Hindlimb muscle (tissue), 1 donor: ENCODE measurements around the gene SPNS3. TPM values are rescaled to one million over a fixed set of nuclear protein-coding genes. Genes with fewer than 3 reads are reported as not detected.

Experiments used
- DNase-seq: peaks from one replicate; pipeline ENCODE4 v3.0.0-alpha.2; 2013
- polyA plus RNA-seq: library from polyadenylated mRNA; unstranded; fragments of 120-200 nt; gene quantifications from one replicate; pipeline ENCODE4 v1.2.1, GENCODE V29; 2013; ENCODE audit not compliant: insufficient read length

SPNS3 gene
- 0.86 TPM for polyA plus RNA-seq

GRCh38 chr17:4433515-4434031 lies at the start of gene SPNS3:
Gene SPNS3, plus strand, starts transcription at chr17:4433940. Its CDS starts 28 bp downstream, at chr17:4433968.
- no peak for DNase-seq

- no peak for DNase-seq
Observed at GRCh38 chr17:4386406-4386805, 47.3 kb upstream of the SPNS3 start.

DNA sequence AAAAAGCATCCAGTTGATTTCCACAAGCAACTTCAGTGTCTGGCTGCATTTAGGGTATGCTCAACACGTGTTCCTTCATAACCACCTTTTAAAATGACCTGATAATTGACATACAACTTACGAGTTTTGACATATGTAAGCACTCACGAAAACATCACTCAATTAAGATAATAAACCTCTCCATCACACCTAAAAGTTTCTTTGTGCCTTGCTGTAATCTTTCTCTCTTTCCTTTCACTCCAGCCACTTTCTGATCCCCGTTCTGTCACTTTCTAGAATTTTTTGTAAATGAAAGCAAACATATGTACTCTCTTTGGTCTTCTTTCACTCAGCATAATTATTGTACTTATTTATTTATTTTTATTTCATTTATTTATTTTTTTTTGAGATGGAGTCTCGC lies 46.6 kb upstream of the SPNS3 start:
- no peak for DNase-seq

- DNase-seq, result no peak
Observed at GRCh38 chr17:4389079-4389478, 44.7 kb upstream of the SPNS3 start.

- no peak for DNase-seq
Observed at GRCh38 chr17:4393806-4394205, 39.9 kb upstream of the SPNS3 start.

DNA sequence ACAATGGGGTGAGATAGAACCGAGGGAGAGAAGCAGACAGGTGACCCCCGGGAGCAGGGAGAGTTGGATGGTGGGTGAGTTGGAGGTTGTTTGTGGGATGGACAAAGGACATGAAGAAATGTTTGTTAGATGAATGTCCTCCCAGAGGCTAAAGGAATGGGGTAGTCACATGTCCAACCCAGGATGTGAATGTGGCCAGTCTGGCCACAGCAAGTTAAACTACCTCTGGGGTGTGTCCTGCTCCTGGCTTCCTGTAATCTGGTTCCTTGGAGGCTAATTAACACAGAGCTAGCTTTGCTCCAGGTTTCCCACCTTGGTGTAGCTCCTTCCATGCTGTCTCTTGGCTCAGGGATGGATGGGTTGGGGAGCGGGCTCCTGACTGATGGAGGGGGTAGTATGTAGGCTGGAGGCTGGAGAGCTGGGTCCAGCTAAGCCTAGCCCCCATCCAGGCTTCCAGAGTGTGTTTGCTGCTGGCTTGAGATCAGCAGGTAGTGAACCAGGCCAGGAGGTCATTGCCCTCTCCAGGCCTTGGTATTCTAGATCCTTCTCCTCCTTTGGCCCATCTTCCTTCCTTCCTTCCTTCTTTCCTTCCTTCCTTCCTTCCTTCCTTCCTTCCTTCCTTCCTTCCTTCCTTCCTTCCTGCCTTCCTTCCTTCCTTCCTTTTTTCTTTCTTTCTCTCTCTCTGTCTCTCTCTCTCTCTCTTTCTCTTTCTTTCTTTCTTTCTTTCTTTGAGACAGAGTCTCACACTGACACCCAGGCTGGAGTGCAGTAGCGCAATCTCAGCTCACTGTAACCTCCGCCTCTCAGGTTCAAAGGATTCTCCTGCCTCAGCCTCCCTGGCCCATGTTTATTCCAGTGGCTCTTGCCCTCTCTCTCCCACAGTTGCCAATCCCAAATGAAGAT lies 39.3 kb upstream of the SPNS3 start:
- no peak for DNase-seq

DNA sequence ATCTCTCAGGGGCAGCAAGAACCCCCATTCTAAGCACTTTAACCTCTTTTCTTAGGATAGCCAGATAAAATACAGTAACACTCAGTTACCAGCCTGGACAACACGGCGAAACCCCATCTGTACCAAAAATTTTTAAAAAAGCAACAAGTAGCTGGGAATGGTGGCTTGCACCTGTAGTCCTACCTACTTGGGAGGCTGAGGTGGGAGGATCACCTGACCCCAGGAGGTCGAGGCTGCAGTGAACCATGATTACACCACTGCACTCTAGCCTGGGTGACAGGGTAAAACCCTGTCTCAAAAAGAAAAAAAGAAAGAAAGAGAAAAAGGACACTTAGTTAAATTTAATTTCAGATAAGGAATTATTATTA lies 38.6 kb upstream of the SPNS3 start:
- no peak for DNase-seq

DNA sequence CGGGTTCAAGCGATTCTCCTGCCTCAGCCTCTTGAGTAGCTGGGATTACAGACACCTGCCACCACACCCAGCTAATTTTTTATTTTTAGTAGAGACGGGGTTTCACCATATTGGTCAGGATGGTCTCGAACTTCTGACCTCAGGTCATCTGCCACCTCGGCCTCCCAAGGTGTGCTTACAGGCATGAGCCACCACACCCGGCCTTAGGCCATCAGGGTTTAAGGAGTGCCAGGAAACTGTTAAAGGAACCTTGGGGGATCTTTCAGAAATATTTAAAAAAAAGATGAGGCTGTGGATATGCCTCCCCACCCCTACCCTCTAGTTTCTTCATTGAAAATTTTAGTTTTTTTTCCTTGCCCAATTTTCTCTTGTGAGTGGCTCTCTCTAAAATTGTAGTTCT lies 35.9 kb upstream of the SPNS3 start:
- no peak for DNase-seq

DNA sequence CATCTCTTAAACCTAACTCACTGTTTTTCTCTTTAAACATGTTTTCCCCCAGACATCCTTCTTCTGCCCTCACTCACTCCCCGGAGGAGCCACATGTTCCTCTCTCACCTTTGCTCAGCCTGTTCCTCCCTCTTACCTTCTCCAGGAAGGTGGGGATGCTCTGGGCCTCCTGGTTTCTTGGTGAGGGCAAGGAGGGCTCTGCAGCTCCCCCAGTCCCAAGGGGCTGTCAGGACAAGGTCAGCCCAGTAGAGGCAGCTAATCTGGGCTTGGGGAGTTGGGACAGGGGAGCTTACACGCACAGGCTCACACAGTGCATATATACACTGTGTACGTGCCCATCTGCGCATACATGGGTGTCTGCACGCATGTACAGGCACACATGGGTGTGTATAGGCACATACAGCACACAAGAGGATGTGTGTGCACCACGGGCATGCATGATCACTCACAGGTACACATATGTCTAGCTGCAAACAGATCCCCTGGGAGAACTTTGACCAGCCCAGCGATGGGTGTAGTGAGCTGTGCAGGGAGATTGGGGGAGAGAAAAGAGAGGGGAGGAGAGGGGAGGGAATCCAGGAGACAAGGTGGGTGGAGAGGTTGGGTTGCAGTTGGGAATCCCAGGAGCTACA lies 28.6 kb upstream of the SPNS3 start:
- DNase-seq, result no peak

GRCh38 chr17:4405699-4406098 lies 28.0 kb upstream of the SPNS3 start:
- no peak for DNase-seq

DNA sequence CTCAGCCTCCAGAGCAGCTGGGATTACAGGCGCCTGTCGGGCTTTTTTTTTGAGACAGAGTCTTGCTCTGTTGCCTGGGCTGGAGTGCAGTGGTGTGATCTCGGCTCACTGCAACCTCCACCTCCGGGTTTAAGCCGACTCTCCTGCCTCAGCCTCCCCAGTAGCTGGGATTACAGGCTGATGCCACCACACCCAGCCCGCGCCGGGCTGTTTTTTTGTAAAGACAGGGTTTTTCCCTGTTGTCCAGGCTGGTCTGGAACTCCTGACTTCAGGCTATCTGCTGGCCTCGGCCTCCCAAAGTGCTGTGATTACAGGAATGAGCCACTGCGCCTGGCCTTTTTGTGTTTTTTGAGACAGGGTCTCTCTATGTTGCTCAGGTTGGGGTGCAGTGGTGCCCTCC lies 27.4 kb upstream of the SPNS3 start:
- DNase-seq, result no peak

- DNase-seq, result no peak
Observed at GRCh38 chr17:4407216-4407615, 26.5 kb upstream of the SPNS3 start.

DNA sequence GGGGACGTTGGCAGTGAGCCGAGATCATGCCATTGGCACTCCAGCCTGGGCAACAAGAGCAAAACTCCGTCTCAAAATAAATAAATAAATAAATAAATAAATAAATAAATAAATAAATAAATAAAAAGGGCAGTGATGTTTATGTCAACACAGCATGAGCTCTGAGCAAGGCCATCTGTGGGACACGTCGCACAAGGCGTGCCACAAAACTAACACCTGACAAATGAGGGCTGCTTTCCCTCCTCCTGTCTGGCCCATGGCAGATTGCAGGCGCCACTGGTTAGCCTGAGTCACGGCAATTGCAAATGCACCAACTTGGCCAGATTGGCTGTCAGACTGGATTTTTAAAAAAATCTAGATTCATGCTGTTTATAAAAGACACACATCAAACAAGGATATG lies 25.9 kb upstream of the SPNS3 start:
- DNase-seq, result no peak

- no peak for DNase-seq
Observed at GRCh38 chr17:4409659-4410058, 24.1 kb upstream of the SPNS3 start.

DNA sequence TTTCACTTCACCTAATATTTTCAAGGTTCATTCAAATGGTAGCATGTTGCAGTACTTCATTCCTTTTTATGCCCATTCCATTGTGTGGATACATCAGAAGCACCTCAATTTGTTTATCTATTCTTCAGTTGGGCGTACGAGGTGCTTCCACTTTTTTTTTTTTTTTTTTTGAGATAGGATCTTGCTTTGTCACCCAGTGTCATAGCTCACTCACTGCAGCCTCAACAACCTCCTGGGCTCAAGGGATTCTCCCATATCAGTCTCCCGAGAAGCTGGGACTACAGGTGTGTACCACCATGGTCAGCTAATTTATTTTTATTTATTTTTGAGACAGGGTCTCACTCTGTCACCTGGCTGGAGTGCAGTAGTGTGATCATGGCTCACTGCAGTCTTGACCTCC lies 22.5 kb upstream of the SPNS3 start:
- no peak for DNase-seq

- DNase-seq, result peak; percentile 94
Observed at GRCh38 chr17:4412933-4413831, 20.6 kb upstream of the SPNS3 start.

GRCh38 chr17:4417129-4417667 lies 16.5 kb upstream of the SPNS3 start:
- DNase-seq, result no peak

GRCh38 chr17:4420692-4421131 lies 13.0 kb upstream of the SPNS3 start:
- peak; percentile 54 for DNase-seq

- DNase-seq, result no peak
Observed at GRCh38 chr17:4422864-4423263, 10.9 kb upstream of the SPNS3 start.

- no peak for DNase-seq
Observed at GRCh38 chr17:4425398-4425797, 8.3 kb upstream of the SPNS3 start.

DNA sequence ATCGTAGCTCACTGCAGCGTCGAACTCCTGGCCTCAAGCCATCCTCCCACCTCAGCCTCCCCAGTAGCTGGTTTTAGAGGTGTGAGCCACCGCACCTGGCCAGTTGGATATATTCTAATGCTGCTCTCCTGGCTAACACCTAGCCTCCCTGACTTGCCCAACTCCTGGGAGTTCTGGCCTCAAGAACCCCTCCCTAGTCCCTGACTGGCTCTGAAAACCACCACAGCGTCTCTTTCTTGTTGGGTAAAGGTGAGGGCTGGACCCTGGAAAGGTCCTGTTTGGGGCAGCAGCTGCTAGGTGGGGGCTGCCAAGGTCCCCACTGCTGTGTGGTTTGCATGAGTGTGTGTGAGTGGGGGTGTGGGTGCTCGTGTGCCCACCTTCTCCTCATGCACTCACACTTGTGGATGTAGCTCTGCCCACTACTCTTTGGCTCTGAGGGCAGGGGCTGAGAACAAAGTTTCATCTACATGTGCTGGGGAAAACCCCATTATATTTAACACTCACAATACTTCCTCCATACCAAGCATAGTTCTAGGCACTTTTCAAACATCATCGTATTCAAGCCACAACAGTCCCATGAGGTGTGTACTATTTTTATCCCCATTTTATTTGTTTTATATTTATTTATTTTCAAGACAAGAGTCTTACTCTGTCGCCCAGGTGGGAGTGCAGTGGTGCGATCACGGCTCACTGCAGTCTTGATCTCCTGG lies 7.1 kb upstream of the SPNS3 start:
- no peak for DNase-seq

- DNase-seq, result no peak
Observed at GRCh38 chr17:4427505-4427904, 6.2 kb upstream of the SPNS3 start.
